GM12891 (cell line): ENCODE measurements around the gene DPP10.

Experiments used
- POLR2A ChIP-seq: IDR thresholded peaks from 2 replicates; pipeline ENCODE4 v1.6.1; 2011; ENCODE audit warnings: low read depth, low read length, control low read depth
- POLR2AphosphoS5 ChIP-seq: IDR thresholded peaks from 2 replicates; pipeline ENCODE4 v1.6.1; 2011; ENCODE audit warnings: low read depth, low read length, control low read depth
- TAF1 ChIP-seq: IDR thresholded peaks from 2 replicates; pipeline ENCODE4 v1.6.1; 2011; ENCODE audit warnings: low read depth, low read length, control low read depth

GRCh38 chr2:114545052-114545451, 102.6 kb downstream of the DPP10 start:
- TF ChIP-seq POLR2AphosphoS5 (no peak), TAF1 (no peak), POLR2A (no peak)
